Trophoblast cell (in vitro differentiated cells and primary cell): Measurements from ENCODE around the gene C4B.

ENCODE experiments used
- DNase-seq, 2 donors: peaks; one replicate each; pipeline ENCODE4 v3.0.0-alpha.2; 2016
- H2AFZ ChIP-seq: 2 replicates; pipeline ENCODE4 v1.6.1; 2013; ENCODE audit warnings: low read length, moderate library complexity, mild to moderate bottlenecking; ENCODE audit not compliant: insufficient read depth, poor library complexity
- H2AK5ac ChIP-seq: 2 replicates; pipeline ENCODE4 v1.6.1; 2013; ENCODE audit warnings: mild to moderate bottlenecking, low read length
- H2BK120ac ChIP-seq: 2 replicates; pipeline ENCODE4 v1.6.1; 2013; ENCODE audit warnings: low read length, mild to moderate bottlenecking, moderate library complexity; ENCODE audit not compliant: insufficient read depth, poor library complexity
- H2BK12ac ChIP-seq: 2 replicates; pipeline ENCODE4 v1.6.1; 2013; ENCODE audit warnings: mild to moderate bottlenecking, low read length, moderate library complexity
- H2BK5ac ChIP-seq: 2 replicates; pipeline ENCODE4 v1.6.1; 2013; ENCODE audit warnings: low read length, low read depth, moderate library complexity, mild to moderate bottlenecking; ENCODE audit not compliant: poor library complexity
- H3K14ac ChIP-seq: 2 replicates; pipeline ENCODE4 v1.6.1; 2013; ENCODE audit warnings: mild to moderate bottlenecking, low read length
- H3K18ac ChIP-seq: 2 replicates; pipeline ENCODE4 v1.6.1; 2013; ENCODE audit warnings: mild to moderate bottlenecking, low read length
- H3K23ac ChIP-seq: 2 replicates; pipeline ENCODE4 v1.6.1; 2013; ENCODE audit warnings: low read length
- H3K27ac ChIP-seq: 2 replicates; pipeline ENCODE4 v1.5.1; 2013; ENCODE audit warnings: low read depth, mild to moderate bottlenecking, inconsistent platforms, low read length, moderate library complexity
- H3K27me3 ChIP-seq: 2 replicates; pipeline ENCODE4 v1.6.1; 2013; ENCODE audit warnings: inconsistent platforms, mild to moderate bottlenecking, low read length, moderate library complexity; ENCODE audit not compliant: insufficient read depth
- H3K36me3 ChIP-seq, 2 experiments: 1 replicate in 1 of 2; 2 replicates in 1 of 2; pipeline ENCODE4 v1.6.1; 2013; ENCODE audit warnings: low read length in 2 of 2, mild to moderate bottlenecking in 2 of 2, moderate library complexity in 1 of 2; ENCODE audit not compliant: insufficient read depth in 2 of 2, control insufficient read depth in 1 of 2
- H3K4ac ChIP-seq: 2 replicates; pipeline ENCODE4 v1.6.1; 2013; ENCODE audit warnings: low read depth, mild to moderate bottlenecking, low read length, moderate library complexity
- H3K4me1 ChIP-seq, 2 experiments: 1 replicate in 1 of 2; 2 replicates in 1 of 2; pipeline ENCODE4 v1.6.1; 2013; ENCODE audit warnings: low read length in 2 of 2, mild to moderate bottlenecking in 2 of 2, moderate library complexity in 1 of 2; ENCODE audit not compliant: insufficient read depth in 2 of 2, control insufficient read depth in 1 of 2
- H3K4me2 ChIP-seq: 2 replicates; pipeline ENCODE4 v1.6.1; 2013; ENCODE audit warnings: inconsistent platforms, mild to moderate bottlenecking, low read length, moderate library complexity
- H3K4me3 ChIP-seq: 2 replicates; pipeline ENCODE4 v1.5.1; 2013; ENCODE audit warnings: mild to moderate bottlenecking, low read depth, low read length, inconsistent platforms
- H3K79me1 ChIP-seq: one replicate; pipeline ENCODE4 v1.6.1; 2013; ENCODE audit warnings: low read length
- H3K79me2 ChIP-seq: 2 replicates; pipeline ENCODE4 v1.6.1; 2013; ENCODE audit warnings: low read length, mild to moderate bottlenecking; ENCODE audit not compliant: control insufficient read depth, insufficient read depth, poor library complexity
- H3K9ac ChIP-seq: 2 replicates; pipeline ENCODE4 v1.6.1; 2013; ENCODE audit warnings: mild to moderate bottlenecking, low read length
- H3K9me3 ChIP-seq: 2 replicates; pipeline ENCODE4 v1.6.1; 2013; ENCODE audit warnings: low read depth, mild to moderate bottlenecking, control low read depth, inconsistent platforms, low read length; ENCODE audit not compliant: insufficient read depth
- H4K12ac ChIP-seq: 2 replicates; pipeline ENCODE4 v1.6.1; 2013; ENCODE audit warnings: low read depth, mild to moderate bottlenecking, low read length, moderate library complexity
- H4K8ac ChIP-seq: 2 replicates; pipeline ENCODE4 v1.6.1; 2013; ENCODE audit warnings: low read depth, mild to moderate bottlenecking, low read length, moderate library complexity
- H4K91ac ChIP-seq: one replicate; pipeline ENCODE4 v1.6.1; 2013; ENCODE audit warnings: low read depth, mild to moderate bottlenecking, low read length, moderate library complexity
- WGBS: extraction: QIAGEN DNeasy Blood & Tissue Kit; methylation state at CpG from one replicate; pipeline ENCODE4 v1.1.7; 2013; ENCODE audit warnings: missing lambda C conversion rate; ENCODE audit not compliant: insufficient read length, insufficient coverage; ENCODE audit errors: extremely low coverage; 5-methylcytosine and 5-hydroxymethylcytosine counted together

C4B gene

GRCh38 chr6:32079566-32080290 lies 65.1 kb downstream of the C4B start:
- H3K9me3 ChIP-seq, result no peaks in the 10 kb centered on the region
- no peak overlapping the region for H4K91ac ChIP-seq
- H2BK12ac ChIP-seq, result peak overlapping the region; percentile 12
- no peak overlapping the region for H3K4me3 ChIP-seq
- H3K4me1 ChIP-seq, result peaks cover 15 to 17% of the 10 kb centered on the region in 2 experiments
- no peak overlapping the region for H4K8ac ChIP-seq
- no peak overlapping the region for H3K4ac ChIP-seq
- no peaks in the 10 kb centered on the region for H3K79me1 ChIP-seq
- no peaks in the 10 kb centered on the region for H3K36me3 ChIP-seq
- H2BK120ac ChIP-seq, result no peak overlapping the region
- no peak overlapping the region for H2BK5ac ChIP-seq
- H2AFZ ChIP-seq, result no peak overlapping the region
- no peaks in the 10 kb centered on the region for H3K79me2 ChIP-seq
- no peak overlapping the region for H3K18ac ChIP-seq
- no peaks in the 10 kb centered on the region for H3K27me3 ChIP-seq
- no peak overlapping the region for H3K14ac ChIP-seq
- no CpG with 5 or more reads among the region's 7 CpGs for WGBS
- no peak overlapping the region for H4K12ac ChIP-seq
- no peak overlapping the region for H3K4me2 ChIP-seq
- DNase-seq, result no peak
- no peak overlapping the region for H3K23ac ChIP-seq
- peak overlapping the region; percentile 20 for H2AK5ac ChIP-seq
- H3K27ac ChIP-seq, result no peak overlapping the region
- H3K9ac ChIP-seq, result no peak overlapping the region

DNA sequence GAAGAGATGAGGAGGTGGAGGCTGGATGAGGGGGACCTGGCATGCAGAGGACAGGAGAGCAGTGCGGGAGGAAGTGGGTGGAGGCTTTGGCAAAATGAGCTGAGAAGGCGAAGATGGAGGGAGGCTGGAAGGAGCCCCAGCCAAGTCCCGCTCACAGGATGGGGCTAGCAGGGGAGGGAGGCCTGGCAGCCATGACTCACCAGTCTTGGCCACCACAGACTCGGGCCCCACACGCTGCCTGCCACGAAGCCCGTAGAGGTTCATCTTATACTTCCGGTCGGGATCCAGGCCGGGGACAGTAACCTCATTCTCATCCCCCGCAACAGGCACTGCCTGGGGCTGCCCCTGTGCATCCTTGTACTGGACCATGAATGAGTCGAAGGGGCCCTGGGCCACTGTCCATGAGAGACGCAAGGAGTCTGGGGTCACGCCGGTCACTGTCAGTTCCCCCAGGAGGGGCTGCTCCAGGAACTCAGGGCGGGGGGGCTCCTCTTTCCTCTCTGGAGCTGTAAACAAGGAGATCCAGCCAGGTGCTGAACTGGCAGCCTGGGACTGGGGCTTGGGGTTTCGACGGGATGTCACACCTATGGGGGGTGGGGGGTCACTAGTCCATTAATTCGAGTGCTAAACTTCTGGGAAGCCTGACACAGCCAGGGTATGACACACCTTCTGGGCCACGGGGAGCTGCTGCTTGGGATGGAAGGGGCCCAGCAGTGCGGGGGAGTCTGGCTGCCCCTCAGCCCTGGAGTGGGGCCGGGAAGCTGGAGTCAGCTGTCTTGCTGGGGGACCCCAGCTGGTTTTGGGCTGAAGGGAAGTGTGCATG lies 66.8 kb downstream of the C4B start:
- Histone ChIP-seq H3K4me1 (peaks cover 4 to 5% of the 10 kb centered on the region in 2 experiments), H3K27me3 (no peaks in the 10 kb centered on the region), H3K4ac (no peak overlapping the region), H3K14ac (no peak overlapping the region), H3K79me2 (no peaks in the 10 kb centered on the region), H3K9ac (no peak overlapping the region), H4K91ac (no peak overlapping the region), H2AK5ac (no peak overlapping the region), H3K4me2 (no peak overlapping the region), H2BK120ac (no peak overlapping the region), H3K23ac (no peak overlapping the region), H3K9me3 (no peaks in the 10 kb centered on the region), H3K36me3 (no peaks in the 10 kb centered on the region), H2BK5ac (no peak overlapping the region), H4K12ac (no peak overlapping the region), H3K79me1 (no peaks in the 10 kb centered on the region), H4K8ac (no peak overlapping the region), H3K27ac (no peak overlapping the region), H2AFZ (no peak overlapping the region), H2BK12ac (no peak overlapping the region), H3K4me3 (no peak overlapping the region), H3K18ac (no peak overlapping the region)
- WGBS, result no CpG with 5 or more reads among the region's 22 CpGs
- no peak for DNase-seq

DNA sequence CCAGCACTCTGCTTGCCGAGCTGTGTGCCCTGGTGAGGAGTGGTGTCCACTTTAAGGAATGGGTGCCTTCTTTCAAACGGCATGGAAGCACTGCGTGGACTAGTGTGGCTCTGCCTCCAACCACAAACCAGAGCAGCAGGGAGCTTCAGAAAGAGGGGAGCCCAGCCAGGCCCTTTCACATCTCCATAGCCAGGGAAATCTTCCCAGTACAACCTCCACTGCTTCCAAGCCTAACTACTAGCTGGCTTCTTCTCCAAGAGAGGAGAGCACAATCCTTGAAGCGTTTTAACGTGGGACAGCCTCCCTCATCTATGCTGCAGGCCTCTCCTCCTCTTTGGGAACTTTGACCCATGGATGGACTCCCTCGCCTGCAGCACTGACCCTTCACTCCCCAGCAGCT lies 67.9 kb downstream of the C4B start:
- WGBS, result no CpG with 5 or more reads among the region's 6 CpGs
- no peak overlapping the region for H3K18ac ChIP-seq
- no peak overlapping the region for H3K23ac ChIP-seq
- H3K4me3 ChIP-seq, result no peak overlapping the region
- H3K4me1 ChIP-seq, result peaks cover 5 to 11% of the 10 kb centered on the region in 2 experiments
- no peak overlapping the region for H3K4me2 ChIP-seq
- no peaks in the 10 kb centered on the region for H3K36me3 ChIP-seq
- H2BK12ac ChIP-seq, result no peak overlapping the region
- no peak overlapping the region for H3K14ac ChIP-seq
- H3K9ac ChIP-seq, result no peak overlapping the region
- H3K27me3 ChIP-seq, result no peaks in the 10 kb centered on the region
- H2BK5ac ChIP-seq, result no peak overlapping the region
- no peak overlapping the region for H2BK120ac ChIP-seq
- no peak overlapping the region for H3K27ac ChIP-seq
- H2AFZ ChIP-seq, result no peak overlapping the region
- DNase-seq, result no peak
- H4K12ac ChIP-seq, result no peak overlapping the region
- no peak overlapping the region for H4K91ac ChIP-seq
- peaks cover 3% of the 10 kb centered on the region for H3K79me2 ChIP-seq
- H3K4ac ChIP-seq, result no peak overlapping the region
- H3K79me1 ChIP-seq, result peaks cover 2% of the 10 kb centered on the region
- H4K8ac ChIP-seq, result no peak overlapping the region
- no peak overlapping the region for H2AK5ac ChIP-seq
- H3K9me3 ChIP-seq, result peaks cover 3% of the 10 kb centered on the region

DNA sequence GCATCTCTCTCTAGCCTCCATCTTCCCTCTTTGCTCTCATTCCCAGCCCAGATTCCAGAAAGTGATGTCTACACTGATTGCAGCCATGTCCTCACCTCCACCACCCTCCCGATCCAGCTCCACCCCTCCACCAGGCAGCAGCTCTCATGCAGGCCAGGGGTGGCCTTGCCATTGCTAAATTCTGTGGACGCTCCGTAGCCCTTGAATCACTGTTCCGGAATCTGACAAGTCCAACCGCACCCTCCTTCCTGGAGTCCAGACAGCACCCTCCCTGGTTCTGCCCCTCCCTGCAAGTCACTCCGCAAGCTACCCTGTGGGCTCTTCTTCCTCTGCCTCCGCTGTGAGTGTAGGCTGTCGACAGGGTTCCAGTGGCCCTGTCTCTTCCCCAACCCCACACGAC lies 68.3 kb downstream of the C4B start:
- Histone ChIP-seq H2AK5ac (no peak overlapping the region), H4K91ac (no peak overlapping the region), H3K4me2 (no peak overlapping the region), H3K4ac (no peak overlapping the region), H4K12ac (no peak overlapping the region), H3K4me3 (no peak overlapping the region), H3K79me1 (peaks cover 3% of the 10 kb centered on the region), H2BK12ac (no peak overlapping the region), H3K14ac (no peak overlapping the region), H3K23ac (no peak overlapping the region), H4K8ac (no peak overlapping the region), H3K27me3 (no peaks in the 10 kb centered on the region), H3K9me3 (peaks cover 3% of the 10 kb centered on the region), H3K4me1 (peaks cover 5 to 13% of the 10 kb centered on the region in 2 experiments), H2BK5ac (no peak overlapping the region), H3K79me2 (peaks cover 3% of the 10 kb centered on the region), H2AFZ (no peak overlapping the region), H3K18ac (no peak overlapping the region), H3K36me3 (no peaks in the 10 kb centered on the region), H3K9ac (no peak overlapping the region), H3K27ac (no peak overlapping the region), H2BK120ac (no peak overlapping the region)
- WGBS, result no CpG with 5 or more reads among the region's 9 CpGs
- DNase-seq, result peak; percentile 82 to 86
